Stimulated activated CD8-positive, alpha-beta memory T cell treated with anti-CD3 and anti-CD28 coated beads, Interleukin-7, amount 100 ng/mL, for 24 hours (primary cell): ENCODE results near the gene OSBPL9.
"Not testable (repeated sequence)": the region's sequence is repeated elsewhere in the genome, so short reads cannot be mapped to it uniquely, and the experiment has no call there.

Experiments used
- DNase-seq: peaks from one replicate; pipeline ENCODE4 v3.0.0-alpha.2; 2020; ENCODE audit warnings: low read depth

OSBPL9 gene

DNA sequence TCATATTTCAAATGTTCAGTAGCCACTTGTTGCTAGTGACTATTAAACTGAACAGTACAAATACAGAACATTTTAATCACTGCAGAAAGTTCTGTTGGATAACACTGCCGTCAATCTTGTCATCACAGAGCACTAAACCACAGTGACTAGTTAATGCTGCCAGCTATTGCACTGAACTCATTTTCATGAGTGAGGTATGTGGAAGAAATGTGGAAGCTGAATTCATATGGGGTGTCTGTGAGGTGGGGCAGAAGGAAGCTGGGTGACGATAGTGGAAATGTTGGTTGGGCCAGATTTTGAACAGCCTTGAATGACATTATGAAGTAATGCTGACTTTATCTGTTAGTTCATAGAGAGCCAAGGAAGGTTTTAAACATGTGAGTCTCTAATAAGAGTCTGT is 49.6 kb downstream of the OSBPL9 start:
- DNase-seq, result no peak

DNA sequence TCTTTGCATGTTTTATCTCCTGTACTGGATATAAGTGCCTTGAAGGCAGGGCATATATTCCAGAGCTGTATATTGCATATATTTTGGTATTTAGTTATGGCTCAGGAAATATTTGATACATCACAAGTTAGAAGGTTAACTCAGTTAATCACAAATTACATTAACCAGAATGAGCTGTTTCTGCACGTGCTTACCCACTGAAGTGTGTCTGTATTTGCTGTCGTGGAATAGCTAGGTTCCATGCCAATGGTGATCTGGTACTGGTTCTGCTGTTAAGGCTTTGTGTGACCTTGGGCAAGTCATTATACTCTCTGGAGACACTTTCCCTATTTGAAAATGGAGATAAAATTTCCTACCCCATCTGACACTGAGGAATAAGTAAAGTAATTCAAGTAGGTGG is 50.7 kb downstream of the OSBPL9 start:
- DNase-seq, result no peak

DNA sequence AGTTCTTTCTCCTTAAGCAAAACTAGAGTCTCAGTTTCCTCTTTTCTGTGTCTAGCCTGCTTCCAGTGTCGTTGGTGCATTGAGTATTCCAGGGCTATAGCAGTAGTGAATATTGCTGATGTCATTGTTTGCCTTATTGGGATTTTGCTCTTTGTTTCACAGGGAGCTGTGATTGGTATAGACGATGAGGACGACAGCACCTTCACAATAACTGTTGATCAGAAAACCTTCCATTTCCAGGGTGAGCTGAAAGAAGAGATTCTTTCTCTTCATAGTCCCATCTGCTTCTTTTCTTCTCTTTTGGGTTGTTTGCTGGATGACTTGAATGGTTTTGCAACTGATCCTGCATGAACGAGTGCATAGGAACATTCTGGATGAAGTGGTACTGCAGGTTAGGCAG is 52.4 kb downstream of the OSBPL9 start:
- no peak for DNase-seq

DNA sequence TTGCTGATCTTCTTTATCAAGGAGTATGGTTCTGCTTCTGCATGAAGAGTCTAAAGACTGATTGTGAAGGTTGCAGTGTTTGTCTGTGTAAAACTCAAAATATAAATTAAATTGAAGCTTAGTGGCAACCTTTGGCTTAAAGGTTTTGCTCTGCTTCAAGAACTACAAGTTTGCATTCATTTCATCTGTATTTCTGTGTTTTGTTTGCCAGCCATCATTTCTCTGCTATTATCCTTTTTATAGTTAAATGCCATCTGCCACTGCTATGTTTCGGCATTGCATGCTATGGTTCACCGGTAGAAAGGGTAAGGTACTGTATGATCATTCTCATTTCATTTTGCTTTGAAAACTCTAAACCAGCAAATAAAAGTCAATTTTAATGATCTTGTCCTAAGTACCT is 52.9 kb downstream of the OSBPL9 start:
- DNase-seq, result no peak

DNA sequence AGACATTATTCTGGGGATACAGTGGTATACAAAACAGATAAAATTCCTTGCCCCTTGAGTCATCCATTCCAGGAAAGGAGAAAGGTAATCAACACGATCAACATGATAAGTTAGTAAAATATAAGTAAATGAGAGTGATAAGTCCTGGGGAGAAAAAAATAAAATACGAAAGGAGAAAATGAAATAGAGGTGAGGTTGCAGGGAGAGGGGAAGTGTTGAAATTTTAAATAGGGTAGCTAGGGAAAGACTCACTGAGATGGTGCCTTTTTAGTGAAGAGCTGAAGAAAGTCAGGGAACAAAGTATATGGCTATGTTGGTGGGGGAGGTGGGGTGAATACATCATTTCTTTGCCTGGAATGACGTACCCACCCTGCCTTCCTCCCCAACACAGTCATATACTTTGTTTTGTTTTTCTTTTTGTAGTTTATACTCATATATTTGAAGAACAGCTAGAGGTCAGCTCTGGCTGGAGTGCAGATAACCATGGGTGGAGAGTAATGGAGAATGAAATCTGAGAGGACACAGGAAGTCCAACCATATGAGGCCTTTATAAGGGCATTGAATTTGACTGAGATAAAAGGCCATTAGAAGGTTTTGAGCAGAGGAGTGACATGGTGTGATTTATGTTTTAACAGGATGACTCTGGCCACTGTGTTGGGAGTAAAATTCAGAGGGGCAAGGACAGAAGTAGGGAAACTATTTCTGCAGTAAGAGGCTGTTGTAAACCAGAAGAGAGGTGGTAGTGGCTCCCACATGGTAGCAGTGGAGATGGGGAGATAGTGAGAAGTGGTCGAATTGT is 54.8 kb downstream of the OSBPL9 start:
- no peak for DNase-seq

DNA sequence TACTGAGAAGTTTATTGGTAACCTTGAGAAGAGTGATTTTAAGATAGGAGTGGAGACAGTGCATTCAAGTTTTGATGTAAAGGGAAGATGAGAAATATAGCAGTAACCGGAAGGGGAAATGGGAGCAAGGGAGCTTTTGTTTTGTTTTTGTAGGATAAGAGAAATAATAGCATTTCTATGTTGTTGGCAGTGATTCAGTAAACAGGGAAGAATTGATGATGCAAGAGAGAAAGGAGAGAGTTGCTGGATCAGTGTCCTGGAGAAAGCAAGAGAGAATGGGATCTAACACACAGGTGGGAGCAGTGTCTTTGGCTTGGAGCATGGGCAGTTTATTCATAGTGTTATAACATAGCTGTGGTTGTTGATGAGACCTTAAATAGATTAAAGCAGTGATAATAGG is 56.4 kb downstream of the OSBPL9 start:
- no peak for DNase-seq

DNA sequence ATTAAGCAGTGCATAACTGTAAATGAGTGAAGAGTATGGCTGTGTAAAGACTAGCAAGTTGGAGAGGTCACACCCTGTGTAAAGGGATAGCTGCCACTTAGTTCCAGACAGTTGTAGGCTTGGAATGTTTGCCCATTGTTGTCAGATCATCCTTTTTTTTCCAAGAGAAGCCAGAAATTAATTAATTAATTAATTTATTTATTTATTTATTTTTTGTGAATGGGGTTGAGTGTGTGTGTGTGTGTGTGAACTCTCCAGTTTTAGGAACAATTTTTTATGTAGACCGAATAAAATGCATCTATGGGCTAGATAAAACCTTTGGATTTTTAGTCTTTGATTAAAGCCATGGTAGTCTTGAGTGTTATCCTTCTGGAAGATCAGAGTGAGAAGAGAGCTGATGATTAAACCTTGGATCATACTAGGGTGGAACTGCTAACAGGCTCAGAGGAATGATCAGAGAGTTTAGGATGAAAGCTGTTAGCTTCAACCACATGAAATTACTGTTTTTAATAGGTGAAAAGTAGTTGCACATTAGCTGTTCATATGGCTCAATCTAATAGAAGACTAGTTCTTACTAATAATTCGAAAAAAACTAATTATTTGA is 58.4 kb downstream of the OSBPL9 start:
- DNase-seq, result no peak

DNA sequence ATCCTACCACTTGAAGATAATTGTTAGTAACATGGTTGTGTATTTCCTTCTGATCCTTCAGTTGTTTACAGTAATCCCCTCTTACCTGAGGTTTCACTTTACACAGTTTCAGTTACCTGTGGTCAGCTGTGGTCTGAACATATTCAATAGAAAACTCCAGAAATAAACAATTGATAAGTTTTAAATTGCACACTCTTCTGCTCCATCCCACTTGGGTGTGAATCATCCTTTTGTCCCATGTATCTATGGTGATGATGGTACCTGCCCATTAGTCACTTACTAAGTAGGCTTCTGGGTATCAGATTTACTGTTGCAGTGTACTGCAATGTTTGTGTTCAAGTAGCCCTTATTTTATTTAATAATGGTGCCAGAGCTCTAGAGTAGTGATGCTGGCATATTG is 62.5 kb downstream of the OSBPL9 start:
- DNase-seq, result no peak

DNA sequence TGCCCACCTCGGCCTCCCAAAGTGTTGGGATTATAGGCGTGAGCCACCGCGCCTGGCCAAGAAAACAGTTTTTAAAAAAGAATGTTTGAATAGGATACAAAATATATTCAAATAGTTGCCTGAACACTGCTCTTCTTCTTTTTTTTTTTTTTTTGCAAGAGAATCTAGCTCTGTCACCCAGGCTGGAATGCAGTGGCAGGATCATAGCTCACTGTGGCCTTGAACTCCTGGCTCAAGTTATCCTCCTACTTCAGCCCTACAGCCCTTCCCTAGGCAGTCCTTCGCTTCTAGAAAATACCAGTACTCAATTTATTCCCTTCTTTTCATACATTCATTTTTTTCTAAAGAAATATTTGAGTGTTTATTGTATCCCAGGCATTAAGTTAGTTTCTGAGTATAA is 67.9 kb downstream of the OSBPL9 start:
- no peak for DNase-seq

DNA sequence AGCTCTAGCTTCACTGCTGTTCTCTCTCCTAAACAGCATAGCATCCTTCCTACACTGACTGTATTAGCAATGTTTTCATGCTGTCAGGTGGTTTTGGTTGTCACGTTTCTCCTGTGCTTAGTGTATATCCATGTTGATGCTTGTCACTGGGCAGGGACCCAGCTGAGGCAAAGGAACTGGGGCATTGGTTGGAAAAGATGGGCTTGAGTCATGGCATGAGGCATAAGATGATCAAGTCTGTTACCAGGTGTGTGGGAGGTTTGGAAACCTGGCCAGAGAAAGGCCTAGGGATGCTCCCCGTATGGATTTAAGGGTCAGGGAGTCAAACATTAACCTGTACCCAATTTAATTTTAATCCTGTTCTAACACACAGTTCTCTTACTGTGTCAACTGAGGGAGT is 69.6 kb downstream of the OSBPL9 start:
- no peak for DNase-seq

DNA sequence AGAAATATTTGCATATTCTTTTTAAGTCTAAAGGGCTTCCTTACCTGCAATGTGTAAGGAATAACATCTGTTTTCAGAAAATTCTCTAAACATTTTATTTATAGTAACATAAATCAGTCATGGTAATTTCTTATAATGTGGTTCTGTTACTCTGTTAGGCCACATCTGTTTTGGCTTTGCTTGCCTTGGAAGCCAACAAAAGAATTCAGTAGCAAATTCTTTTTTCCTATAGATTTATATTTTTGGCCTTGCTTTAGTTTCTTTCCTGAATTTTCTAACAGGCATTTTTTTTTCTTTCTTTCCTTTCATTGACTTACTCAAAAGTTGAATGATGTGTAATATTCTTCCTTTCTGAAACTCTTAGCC is 72.2 kb downstream of the OSBPL9 start:
- DNase-seq, result no peak

DNA sequence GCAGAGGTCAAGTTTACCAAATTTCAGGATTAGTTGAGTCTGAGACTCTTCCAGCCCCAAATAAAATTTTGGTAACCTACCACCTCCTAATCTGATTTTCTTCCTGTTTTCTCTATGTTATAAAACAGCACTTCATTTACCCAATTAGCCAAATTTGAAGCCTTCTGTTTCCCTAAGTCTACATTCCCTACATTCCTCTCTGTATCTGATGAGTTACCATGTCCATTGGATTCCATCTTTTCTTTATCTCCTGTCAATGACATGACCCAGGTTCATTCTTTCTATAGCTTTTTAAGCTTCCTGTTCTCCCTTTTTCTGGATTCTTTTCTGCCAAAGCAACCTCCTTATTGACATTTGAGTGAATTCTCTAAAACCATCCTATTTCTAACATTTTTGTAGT is 72.8 kb downstream of the OSBPL9 start:
- no peak for DNase-seq

DNA sequence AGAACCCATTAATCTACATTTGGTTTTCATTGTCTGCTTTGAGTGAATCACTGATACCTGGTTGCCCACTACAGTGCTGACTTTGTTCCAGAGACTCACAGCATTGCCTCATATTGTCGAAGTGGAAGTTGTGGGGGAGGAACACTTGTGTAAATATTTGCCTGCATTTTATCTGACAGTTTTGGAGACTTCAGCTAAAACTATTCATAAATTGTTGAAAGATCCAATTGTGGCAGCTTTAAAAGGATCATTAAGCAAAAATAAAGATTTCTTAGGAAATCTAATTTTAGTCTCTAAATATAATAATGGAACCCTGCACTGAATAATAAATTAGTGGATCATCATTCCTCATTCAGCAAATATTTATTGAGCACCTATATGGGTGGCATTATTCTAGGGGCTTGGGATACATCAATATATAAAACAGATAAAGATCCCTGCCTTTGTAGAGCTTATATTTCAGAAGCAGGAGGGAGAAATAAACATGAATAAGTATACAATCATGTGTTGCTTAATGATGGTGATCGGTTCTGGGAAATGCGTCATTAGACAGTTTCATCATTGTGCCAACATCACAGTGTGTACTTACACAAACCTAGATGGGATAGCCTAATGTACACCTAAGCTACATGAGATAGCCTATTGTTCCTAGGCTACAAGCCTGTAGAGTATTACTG is 73.5 kb downstream of the OSBPL9 start:
- DNase-seq, result no peak

DNA sequence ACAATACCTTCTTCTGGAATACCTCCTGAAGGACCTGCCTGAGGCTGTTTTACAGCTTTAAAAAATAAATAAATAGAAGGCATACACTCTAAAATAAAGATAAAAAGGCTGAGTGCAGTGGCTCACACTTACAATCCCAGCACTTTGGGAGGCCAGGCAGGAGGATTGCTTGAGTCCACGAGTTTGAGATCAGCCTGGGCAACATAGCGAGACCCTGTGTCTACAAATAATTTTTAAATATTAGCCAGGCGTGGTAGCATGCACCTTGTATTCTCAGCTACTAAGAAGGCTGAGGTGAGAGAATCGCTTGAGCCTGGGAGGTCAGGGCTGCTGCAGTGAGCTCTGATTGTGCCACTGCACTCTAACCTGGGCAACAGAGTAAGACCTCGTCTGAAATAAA is 75.0 kb downstream of the OSBPL9 start:
- DNase-seq, result no peak

DNA sequence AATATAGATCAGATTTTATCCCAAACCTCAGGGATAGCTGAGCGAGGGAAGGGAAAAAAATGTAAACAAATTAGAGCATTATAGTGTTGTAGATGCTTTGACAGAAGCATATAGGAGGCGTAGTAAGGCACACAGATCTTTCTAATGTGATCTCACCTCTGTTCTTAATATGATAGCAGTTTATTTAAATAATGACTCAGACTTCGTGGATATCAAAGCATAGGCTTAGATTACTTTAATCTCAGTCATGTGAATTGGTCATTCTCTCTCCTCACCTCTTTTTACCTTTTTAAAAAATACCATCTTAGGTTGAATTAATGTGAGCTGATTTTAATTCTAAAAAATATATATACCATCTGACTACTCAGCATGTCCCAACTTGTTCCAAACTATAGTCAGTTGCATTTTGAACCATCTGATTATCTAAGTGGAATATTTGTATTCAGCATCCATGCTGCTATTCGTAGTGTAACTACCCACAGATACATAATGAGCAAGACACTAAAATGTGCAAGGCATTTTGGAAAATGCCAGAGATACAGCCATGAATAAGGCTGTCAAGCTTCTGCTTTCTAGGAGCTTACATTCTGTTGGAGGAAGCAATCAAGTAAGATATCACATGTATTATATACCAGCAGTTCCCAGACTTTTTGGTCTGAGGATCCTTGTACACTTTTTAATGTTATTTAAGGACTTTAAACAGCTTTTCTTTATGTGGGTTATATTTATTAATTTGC is 76.7 kb downstream of the OSBPL9 start:
- DNase-seq, result no peak

DNA sequence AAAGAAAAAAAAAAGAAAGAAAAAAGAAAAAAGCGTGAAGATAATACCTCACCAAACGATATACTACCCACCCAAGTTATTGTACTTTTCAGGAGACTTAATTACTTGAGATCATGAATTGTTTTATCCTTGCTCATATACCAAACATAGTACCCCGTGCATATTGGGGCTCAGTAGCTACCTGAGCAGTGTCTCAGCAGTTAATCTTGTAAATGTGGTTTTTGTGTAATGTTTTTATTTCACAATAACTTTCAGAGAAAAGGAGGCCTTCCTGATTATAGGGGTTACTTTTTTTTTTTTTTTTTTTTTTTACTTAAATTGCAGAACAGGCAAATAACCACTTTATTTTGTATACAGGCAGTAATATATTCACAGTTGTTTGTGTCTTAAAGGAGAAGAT is 80.3 kb downstream of the OSBPL9 start:
- DNase-seq, result no peak

DNA sequence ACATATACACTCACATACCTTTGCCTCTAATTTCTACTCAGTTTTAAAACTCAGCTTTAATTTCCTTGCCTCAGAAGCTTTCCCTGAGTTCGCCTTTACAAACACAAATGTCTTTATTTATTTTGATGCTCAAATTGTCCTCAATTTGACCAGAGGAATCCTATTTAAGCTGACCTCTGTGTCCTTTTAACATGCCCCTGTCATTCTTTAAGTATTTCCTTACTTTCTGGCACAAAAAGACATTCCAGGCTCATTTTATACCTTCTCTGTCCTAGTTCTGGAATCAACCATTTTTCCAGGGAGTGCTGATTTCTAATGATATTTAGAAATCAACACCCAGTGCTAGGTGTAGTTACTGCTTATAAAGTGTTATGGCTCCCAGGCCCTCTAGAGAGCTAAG is 82.5 kb downstream of the OSBPL9 start:
- no peak for DNase-seq

DNA sequence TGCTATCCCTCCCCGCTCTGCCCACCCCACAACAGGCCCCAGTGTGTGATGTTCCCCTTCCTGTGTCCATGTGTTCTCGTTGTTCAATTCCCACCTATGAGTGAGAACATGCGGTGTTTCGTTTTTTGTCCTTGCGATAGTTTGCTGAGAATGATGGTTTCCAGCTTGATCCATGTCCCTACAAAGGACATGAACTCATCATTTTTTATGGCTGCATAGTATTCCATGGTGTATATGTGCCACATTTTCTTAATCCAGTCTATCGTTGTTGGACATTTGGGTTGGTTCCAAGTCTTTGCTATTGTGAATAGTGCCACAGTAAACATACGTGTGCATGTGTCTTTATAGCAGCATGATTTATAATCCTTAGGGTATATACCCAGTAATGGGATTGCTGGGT is 84.9 kb downstream of the OSBPL9 start:
- DNase-seq, result not testable (repeated sequence)

DNA sequence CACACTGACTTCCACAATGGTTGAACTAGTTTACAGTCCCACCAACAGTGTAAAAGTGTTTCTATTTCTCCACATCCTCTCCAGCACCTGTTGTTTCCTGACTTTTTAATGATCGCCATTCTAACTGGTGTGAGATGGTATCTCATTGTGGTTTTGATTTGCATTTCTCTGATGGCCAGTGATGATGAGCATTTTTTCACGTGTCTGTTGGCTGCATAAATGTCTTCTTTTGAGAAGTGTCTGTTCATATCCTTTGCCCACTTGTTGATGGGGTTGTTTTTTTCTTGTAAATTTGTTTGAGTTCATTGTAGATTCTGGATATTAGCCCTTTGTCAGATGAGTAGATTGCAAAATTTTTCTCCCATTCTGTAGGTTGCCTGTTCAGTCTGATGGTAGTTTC is 85.3 kb downstream of the OSBPL9 start:
- DNase-seq, result not testable (repeated sequence)

DNA sequence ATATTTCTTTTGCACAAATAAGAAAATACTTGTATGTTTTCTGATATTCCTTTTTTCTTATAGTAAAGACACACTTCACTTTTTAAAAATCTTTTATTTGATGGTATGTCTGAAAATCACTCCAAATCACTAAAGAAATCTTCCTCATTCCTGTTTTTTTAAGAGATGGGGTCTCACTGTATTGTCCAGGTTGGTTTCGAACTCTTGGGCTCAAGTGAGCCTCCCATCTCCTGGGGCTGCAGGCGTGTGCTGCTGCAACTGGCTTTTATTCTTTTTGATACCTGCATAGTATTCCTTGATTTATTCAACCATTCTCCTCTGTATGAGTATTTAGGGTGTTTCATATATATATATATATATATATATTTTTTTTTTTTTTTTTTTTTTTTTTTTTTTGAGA is 88.1 kb downstream of the OSBPL9 start:
- DNase-seq, result no peak

DNA sequence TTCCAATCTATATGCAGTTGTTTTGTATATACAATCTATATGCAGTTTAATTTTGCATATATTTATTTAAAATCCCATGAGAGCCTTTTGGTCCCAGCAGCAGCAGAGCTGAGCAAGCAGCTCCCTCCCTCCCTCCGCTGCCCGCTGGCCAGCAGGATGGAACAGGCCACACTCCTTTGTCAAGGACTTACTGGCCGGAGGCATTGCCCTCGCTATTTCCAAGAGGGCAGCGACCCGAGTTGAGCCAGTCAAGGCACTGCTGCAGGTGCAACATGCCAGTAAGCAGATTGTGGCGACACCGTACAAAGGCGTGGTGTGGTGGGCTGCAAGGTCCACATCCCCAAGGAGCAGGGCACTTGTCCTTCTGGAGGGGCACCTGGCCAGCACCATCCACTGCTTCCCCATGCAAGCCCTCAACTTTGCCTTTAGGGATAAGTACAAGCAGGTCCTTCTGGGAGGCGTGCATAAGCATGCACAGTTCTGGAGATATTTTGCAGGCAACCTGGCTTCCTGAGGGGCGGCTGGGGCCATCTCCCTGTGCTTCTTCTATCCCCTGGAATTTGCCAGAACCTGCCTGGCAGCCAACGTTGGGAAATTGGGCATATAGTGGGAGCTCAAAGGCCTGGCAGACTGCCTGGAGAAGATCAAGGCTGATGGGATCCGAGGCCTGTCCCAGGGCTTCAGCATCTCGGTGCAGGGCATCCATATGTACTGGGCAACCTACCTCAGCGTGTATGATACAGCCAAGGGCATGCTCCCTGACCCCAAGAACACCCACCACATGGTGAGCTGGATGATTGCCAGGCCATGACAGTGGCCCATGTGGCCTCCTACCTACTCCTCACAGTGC is 92.2 kb downstream of the OSBPL9 start:
- DNase-seq, result no peak

DNA sequence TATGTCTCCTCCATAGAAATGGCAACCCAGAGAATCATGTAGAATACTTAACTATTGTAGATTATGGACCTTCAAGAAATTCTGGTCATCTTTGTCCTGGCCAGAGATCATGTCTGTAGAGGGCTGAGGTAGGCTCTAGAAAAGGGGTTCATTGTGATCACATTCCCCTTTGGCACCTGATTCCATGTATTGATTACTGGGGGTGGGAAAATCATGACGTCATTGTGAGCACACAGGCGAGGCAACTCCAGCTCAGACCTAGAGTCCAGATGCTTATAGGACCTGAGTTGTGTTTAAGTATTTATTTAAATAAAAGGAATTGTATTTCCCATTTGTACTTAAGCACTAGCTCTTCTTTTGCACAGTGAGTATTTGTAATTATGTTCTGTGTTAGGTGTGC is 93.1 kb downstream of the OSBPL9 start:
- no peak for DNase-seq
